KMS-11 (cell line): Measurements from ENCODE around the gene PDE4D.
"Not testable (repeated sequence)": the region's sequence is repeated elsewhere in the genome, so short reads cannot be mapped to it uniquely, and the experiment has no call there.

ENCODE experiments used
- H2AFZ ChIP-seq: fragments of 200-600 bp; sonication (generic); 2 replicates; pipeline ENCODE4 v1.6.1; 2016; ENCODE audit warnings: antibody characterized with exemption, mixed run types, low read depth
- H3K27ac ChIP-seq: fragments of 200-600 bp; sonication (generic); 2 replicates; pipeline ENCODE4 v1.6.1; 2016; ENCODE audit warnings: mild to moderate bottlenecking, mixed run types
- H3K27me3 ChIP-seq: fragments of 200-600 bp; sonication (generic); 2 replicates; pipeline ENCODE4 v1.6.1; 2017; ENCODE audit warnings: mild to moderate bottlenecking, low read depth, mixed run types, moderate library complexity; ENCODE audit not compliant: insufficient read depth
- H3K36me3 ChIP-seq: fragments of 200-600 bp; sonication (generic); 2 replicates; pipeline ENCODE4 v1.6.1; 2017; ENCODE audit warnings: mild to moderate bottlenecking, mixed run types; ENCODE audit not compliant: insufficient read depth
- H3K4me1 ChIP-seq: fragments of 200-600 bp; sonication (generic); 2 replicates; pipeline ENCODE4 v1.6.1; 2016; ENCODE audit warnings: mild to moderate bottlenecking, low read depth, mixed run types; ENCODE audit not compliant: poor library complexity, severe bottlenecking
- H3K4me2 ChIP-seq: fragments of 200-600 bp; sonication (generic); 2 replicates; pipeline ENCODE4 v1.7.0; 2016; ENCODE audit warnings: mild to moderate bottlenecking, mixed run types
- H3K4me3 ChIP-seq: fragments of 200-600 bp; sonication (generic); IDR thresholded peaks from 2 replicates; pipeline ENCODE4 v1.6.1; 2017; ENCODE audit warnings: low read depth, low read length, mixed read lengths; ENCODE audit not compliant: insufficient read depth
- H3K79me2 ChIP-seq: fragments of 200-600 bp; sonication (generic); 2 replicates; pipeline ENCODE4 v1.6.1; 2016; ENCODE audit warnings: low read depth, mixed run types; ENCODE audit not compliant: insufficient read depth
- H3K9ac ChIP-seq: fragments of 200-600 bp; sonication (generic); 2 replicates; pipeline ENCODE4 v1.6.1; 2016; ENCODE audit warnings: mild to moderate bottlenecking, mixed run types
- H4K20me1 ChIP-seq: fragments of 200-600 bp; sonication (generic); 2 replicates; pipeline ENCODE4 v1.6.1; 2016; ENCODE audit warnings: mild to moderate bottlenecking, mixed run types; ENCODE audit not compliant: insufficient read depth
- TF ChIP-seq, protein P1 (sequence below): fragments of 200-600 bp; sonication (generic); conservative IDR thresholded peaks from 2 replicates; pipeline ENCODE4 v1.6.1; 2017; ENCODE audit warnings: low read depth, mild to moderate bottlenecking, antibody characterized with exemption, low read length, moderate library complexity, mixed read lengths

Gene PDE4D

DNA sequence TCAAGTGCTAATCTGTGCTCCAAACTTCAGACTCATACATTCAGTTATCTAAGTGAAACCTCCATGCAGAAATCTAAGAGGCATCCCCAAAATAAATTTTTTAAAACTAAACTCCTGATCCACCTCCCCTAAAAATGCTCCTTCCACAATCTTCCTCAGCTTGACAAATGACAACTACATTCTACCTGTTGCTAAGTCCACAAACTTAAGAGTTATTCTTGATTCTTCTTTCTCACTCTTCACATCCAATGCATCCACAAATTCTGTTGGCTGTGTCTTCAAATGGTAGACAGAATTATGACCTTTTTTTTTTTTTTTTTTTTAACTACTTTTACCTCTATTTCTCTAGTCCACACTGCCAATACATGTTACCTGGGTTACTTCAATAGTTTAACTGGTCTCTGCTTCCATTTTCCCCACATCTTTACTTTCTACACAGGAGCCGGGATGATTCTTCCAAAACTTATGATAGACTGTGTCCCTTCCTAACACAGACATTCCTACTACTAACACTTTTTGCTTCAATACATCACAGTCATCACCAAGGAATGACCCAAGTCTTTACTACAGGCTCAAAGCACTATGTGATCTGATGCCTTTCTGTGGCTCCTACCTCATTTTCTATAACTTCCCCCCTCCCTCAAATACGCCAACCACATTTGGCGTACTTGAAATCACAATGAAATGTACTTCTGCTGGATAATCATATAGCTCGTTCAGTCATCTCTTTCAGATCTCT, 143.6 kb downstream of the PDE4D start:
- H4K20me1 ChIP-seq = no peaks in the 10 kb centered on the region
- no peak overlapping the region for H2AFZ ChIP-seq
- H3K27ac ChIP-seq = no peak overlapping the region
- no peak overlapping the region for H3K4me3 ChIP-seq
- no peaks in the 10 kb centered on the region for H3K79me2 ChIP-seq
- TF ChIP-seq, protein P1, sequence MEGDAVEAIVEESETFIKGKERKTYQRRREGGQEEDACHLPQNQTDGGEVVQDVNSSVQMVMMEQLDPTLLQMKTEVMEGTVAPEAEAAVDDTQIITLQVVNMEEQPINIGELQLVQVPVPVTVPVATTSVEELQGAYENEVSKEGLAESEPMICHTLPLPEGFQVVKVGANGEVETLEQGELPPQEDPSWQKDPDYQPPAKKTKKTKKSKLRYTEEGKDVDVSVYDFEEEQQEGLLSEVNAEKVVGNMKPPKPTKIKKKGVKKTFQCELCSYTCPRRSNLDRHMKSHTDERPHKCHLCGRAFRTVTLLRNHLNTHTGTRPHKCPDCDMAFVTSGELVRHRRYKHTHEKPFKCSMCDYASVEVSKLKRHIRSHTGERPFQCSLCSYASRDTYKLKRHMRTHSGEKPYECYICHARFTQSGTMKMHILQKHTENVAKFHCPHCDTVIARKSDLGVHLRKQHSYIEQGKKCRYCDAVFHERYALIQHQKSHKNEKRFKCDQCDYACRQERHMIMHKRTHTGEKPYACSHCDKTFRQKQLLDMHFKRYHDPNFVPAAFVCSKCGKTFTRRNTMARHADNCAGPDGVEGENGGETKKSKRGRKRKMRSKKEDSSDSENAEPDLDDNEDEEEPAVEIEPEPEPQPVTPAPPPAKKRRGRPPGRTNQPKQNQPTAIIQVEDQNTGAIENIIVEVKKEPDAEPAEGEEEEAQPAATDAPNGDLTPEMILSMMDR = no peak
- H3K4me2 ChIP-seq = no peak overlapping the region
- H3K4me1 ChIP-seq = peaks cover 4% of the 10 kb centered on the region
- no peaks in the 10 kb centered on the region for H3K27me3 ChIP-seq
- H3K36me3 ChIP-seq = no peaks in the 10 kb centered on the region
- H3K9ac ChIP-seq = no peak overlapping the region

DNA sequence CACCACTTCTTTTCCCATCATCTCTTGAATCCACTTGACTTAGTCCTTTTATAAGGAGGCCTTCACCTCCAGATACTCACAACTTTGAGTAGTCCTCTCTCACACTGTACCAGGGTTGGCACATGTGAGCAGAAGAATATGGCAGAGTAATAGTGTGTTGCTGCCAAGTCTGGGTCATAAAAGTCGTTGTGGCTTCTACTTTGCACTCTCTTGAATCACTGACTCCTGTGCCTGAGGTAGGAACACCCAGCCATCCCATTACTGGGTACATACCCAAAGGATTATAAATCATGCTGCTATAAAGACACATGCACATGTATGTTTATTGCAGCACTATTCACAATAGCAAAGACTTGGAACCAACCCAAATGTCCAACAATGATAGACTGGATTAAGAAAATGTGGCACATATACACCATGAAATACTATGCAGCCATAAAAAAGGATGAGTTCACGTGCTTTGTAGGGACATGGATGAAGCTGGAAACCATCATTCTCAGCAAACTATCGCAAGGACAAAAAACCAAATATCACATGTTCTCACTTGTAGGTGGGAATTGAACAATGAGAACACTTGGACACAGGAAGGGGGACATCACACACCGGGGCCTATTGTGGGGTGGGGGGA, 145.4 kb downstream of the PDE4D start:
- H3K27me3 ChIP-seq, H3K9ac ChIP-seq, H3K4me1 ChIP-seq, H3K4me3 ChIP-seq, H3K27ac ChIP-seq, H2AFZ ChIP-seq, H4K20me1 ChIP-seq, H3K79me2 ChIP-seq, H3K4me2 ChIP-seq, H3K36me3 ChIP-seq: not testable (repeated sequence)

DNA sequence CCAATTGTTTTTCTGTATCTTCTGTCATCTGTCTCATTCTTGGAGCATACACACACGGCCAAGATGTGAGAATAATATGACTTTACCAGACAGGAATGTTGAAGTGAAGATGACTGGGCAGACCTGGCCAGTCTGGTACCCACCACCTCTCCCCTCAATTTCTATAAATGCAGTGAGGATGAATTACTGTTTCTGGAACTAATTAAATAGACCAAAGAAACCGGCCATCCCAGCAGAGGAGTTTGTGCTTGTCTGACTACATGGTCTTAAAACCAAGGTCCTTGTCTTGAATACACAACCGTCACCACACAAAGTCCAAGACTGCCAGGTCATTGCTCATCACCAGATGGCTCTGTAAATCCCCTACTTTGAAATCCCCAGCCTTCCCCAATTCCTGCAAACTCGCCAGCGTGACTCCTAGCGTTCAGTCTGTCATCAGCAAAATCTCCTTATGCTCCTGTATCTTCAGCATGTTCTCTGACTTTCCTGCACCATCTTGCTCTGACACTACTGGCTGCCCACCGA, 147.2 kb downstream of the PDE4D start:
- no peak overlapping the region for H3K9ac ChIP-seq
- H3K27ac ChIP-seq = no peak overlapping the region
- H3K79me2 ChIP-seq = no peaks in the 10 kb centered on the region
- H4K20me1 ChIP-seq = no peaks in the 10 kb centered on the region
- H2AFZ ChIP-seq = no peak overlapping the region
- TF ChIP-seq, protein P1 = no peak
- no peak overlapping the region for H3K4me3 ChIP-seq
- no peaks in the 10 kb centered on the region for H3K36me3 ChIP-seq
- no peaks in the 10 kb centered on the region for H3K27me3 ChIP-seq
- H3K4me1 ChIP-seq = peaks cover 4% of the 10 kb centered on the region
- H3K4me2 ChIP-seq = no peak overlapping the region

DNA sequence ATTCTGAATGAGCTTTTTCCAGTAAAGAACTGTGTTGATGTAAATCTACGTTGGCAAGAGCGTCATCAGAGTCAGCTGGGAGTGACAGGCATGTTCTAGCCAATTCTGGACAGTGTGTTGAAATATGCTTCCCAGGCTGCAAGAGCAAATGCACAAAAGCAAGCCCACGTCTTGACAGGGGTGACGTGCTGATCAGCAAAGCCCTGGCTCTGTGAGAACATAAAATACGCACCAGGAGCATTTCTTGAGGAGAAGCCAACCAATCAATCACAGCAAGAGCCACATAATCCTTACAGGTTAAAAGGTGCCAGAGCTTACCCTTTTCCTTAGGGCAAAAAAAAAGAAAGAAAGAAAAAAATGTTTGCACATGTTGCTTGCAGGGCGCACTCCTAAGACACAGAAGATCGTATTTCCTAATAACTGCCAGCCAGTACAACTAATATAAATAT, 148.1 kb downstream of the PDE4D start:
- no peak overlapping the region for H3K4me3 ChIP-seq
- H3K9ac ChIP-seq = no peak overlapping the region
- no peak overlapping the region for H2AFZ ChIP-seq
- TF ChIP-seq, protein P1 = no peak
- no peak overlapping the region for H3K27ac ChIP-seq
- H4K20me1 ChIP-seq = no peaks in the 10 kb centered on the region
- no peaks in the 10 kb centered on the region for H3K27me3 ChIP-seq
- H3K36me3 ChIP-seq = no peaks in the 10 kb centered on the region
- no peaks in the 10 kb centered on the region for H3K79me2 ChIP-seq
- no peaks in the 10 kb centered on the region for H3K4me1 ChIP-seq
- H3K4me2 ChIP-seq = no peak overlapping the region

DNA sequence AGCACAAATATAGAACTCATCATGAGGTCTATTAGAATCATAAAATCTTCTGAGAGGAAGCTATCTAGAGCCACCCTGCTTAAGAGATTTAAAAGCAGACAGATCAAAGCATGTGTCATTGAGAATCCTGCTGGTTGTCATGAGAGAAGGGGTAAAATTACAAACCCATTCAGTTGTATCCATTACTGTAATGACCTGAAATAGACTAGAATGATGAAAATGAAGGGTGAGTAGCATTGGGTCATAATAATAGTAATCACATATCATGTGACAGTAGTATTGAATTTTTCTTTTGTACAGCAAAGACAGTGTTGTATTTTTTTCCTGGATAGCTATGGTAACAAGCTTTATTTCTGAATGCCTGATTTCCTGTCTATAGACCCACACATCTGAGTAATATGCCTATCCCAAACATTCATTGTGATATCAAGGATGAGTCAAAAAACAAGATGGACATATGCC, 149.0 kb downstream of the PDE4D start:
- no peak overlapping the region for H3K9ac ChIP-seq
- H3K79me2 ChIP-seq = no peaks in the 10 kb centered on the region
- H3K4me1 ChIP-seq = no peaks in the 10 kb centered on the region
- H4K20me1 ChIP-seq = no peaks in the 10 kb centered on the region
- no peaks in the 10 kb centered on the region for H3K36me3 ChIP-seq
- H3K4me3 ChIP-seq = no peak overlapping the region
- H3K4me2 ChIP-seq = no peak overlapping the region
- H3K27me3 ChIP-seq = no peaks in the 10 kb centered on the region
- TF ChIP-seq, protein P1 = no peak
- H3K27ac ChIP-seq = no peak overlapping the region
- no peak overlapping the region for H2AFZ ChIP-seq
